ENCODE data around the gene RABGGTA. TPM values are rescaled to one million over a fixed set of nuclear protein-coding genes. Genes with fewer than 3 reads are reported as not detected.

Gene RABGGTA
- total and polyA plus RNA-seq, 2 experiments from 2014 or later = 17.6 to 20.7 TPM

GRCh38 chr14:24236689-24237462 lies 34.5 kb downstream of the RABGGTA start:
- Histone ChIP-seq H3K27me3 (ENCODE audit: insufficient read depth) (no peaks in the 10 kb centered on the region), H3K4me2 (no peak overlapping the region), H4K20me1 (replicated peaks; ENCODE audit: insufficient read depth) (peaks cover 3% of the 10 kb centered on the region; the same call in 1 of the 2 replicates), H3K27ac (ENCODE audit: low read depth) (no peak overlapping the region), H2AFZ (no peak overlapping the region), H3K9me2 (ENCODE audit: insufficient read depth) (no peaks in the 10 kb centered on the region), H3F3A (replicated peaks; ENCODE audit: low read depth) (peaks cover 11% of the 10 kb centered on the region), H3K4me1 (ENCODE audit: insufficient read depth) (peaks cover 14% of the 10 kb centered on the region; the same call in 1 of the 2 replicates), H3K36me3 (ENCODE audit: insufficient read depth) (peaks cover 17% of the 10 kb centered on the region; the same call in 1 of the 2 replicates), H3K4me3 (no peak overlapping the region), H3K79me2 (replicated peaks; ENCODE audit: insufficient read depth) (peaks cover 18% of the 10 kb centered on the region)
- no peak for ATAC-seq
- no peak for DNase-seq (ENCODE audit: low spot score)
- TF ChIP-seq CREB1 (CRISPR knock-in tag; IDR thresholded peaks at IDR 0.05; ENCODE audit: low read depth) (no peak), ZNF114 (CRISPR knock-in tag; IDR thresholded peaks at IDR 0.05) (no peak), EZH2phosphoT487 (IDR thresholded peaks at IDR 0.05; ENCODE audit: unreplicated experiment) (no peak), STAT1 (IDR thresholded peaks at IDR 0.05; ENCODE audit: unreplicated experiment) (no peak), EZH2 (IDR thresholded peaks at IDR 0.05; ENCODE audit: low read depth, unreplicated experiment) (no peak)
- TF ChIP-seq, protein P1, sequence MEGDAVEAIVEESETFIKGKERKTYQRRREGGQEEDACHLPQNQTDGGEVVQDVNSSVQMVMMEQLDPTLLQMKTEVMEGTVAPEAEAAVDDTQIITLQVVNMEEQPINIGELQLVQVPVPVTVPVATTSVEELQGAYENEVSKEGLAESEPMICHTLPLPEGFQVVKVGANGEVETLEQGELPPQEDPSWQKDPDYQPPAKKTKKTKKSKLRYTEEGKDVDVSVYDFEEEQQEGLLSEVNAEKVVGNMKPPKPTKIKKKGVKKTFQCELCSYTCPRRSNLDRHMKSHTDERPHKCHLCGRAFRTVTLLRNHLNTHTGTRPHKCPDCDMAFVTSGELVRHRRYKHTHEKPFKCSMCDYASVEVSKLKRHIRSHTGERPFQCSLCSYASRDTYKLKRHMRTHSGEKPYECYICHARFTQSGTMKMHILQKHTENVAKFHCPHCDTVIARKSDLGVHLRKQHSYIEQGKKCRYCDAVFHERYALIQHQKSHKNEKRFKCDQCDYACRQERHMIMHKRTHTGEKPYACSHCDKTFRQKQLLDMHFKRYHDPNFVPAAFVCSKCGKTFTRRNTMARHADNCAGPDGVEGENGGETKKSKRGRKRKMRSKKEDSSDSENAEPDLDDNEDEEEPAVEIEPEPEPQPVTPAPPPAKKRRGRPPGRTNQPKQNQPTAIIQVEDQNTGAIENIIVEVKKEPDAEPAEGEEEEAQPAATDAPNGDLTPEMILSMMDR (conservative IDR thresholded peaks at IDR 0.05; ENCODE audit: low read depth in 2 of 2) = no peak
- Mint-ChIP-seq H3K27ac (no peak overlapping the region), H3K9me3 (no peaks in the 10 kb centered on the region), H3K4me3 (no peak overlapping the region), H3K27me3 (ENCODE audit: insufficient read depth, low read depth, poor library complexity) (peaks cover 4% of the 10 kb centered on the region), H3K4me1 (peaks cover 12% of the 10 kb centered on the region), H3K36me3 (ENCODE audit: low read depth) (peaks cover 52% of the 10 kb centered on the region)

- no peak overlapping the region for H3K4me3 ChIP-seq
- TF ChIP-seq JUNB (IDR thresholded peaks at IDR 0.05; ENCODE audit: unreplicated experiment) (no peak), EZH2 (IDR thresholded peaks at IDR 0.05; ENCODE audit: low read depth, unreplicated experiment) (no peak), CREB1 (CRISPR knock-in tag; IDR thresholded peaks at IDR 0.05; ENCODE audit: low read depth) (no peak)
- TF ChIP-seq, protein P2, sequence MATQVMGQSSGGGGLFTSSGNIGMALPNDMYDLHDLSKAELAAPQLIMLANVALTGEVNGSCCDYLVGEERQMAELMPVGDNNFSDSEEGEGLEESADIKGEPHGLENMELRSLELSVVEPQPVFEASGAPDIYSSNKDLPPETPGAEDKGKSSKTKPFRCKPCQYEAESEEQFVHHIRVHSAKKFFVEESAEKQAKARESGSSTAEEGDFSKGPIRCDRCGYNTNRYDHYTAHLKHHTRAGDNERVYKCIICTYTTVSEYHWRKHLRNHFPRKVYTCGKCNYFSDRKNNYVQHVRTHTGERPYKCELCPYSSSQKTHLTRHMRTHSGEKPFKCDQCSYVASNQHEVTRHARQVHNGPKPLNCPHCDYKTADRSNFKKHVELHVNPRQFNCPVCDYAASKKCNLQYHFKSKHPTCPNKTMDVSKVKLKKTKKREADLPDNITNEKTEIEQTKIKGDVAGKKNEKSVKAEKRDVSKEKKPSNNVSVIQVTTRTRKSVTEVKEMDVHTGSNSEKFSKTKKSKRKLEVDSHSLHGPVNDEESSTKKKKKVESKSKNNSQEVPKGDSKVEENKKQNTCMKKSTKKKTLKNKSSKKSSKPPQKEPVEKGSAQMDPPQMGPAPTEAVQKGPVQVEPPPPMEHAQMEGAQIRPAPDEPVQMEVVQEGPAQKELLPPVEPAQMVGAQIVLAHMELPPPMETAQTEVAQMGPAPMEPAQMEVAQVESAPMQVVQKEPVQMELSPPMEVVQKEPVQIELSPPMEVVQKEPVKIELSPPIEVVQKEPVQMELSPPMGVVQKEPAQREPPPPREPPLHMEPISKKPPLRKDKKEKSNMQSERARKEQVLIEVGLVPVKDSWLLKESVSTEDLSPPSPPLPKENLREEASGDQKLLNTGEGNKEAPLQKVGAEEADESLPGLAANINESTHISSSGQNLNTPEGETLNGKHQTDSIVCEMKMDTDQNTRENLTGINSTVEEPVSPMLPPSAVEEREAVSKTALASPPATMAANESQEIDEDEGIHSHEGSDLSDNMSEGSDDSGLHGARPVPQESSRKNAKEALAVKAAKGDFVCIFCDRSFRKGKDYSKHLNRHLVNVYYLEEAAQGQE (IDR thresholded peaks at IDR 0.05; ENCODE audit: unreplicated experiment) = no peak
Measured at GRCh38 chr14:24235804-24236688, 35.4 kb downstream of the RABGGTA start.

More at GRCh38 chr14:24235804-24236688, 35.4 kb downstream of the RABGGTA start:
- no peak overlapping the region for H2AFZ ChIP-seq
- Mint-ChIP-seq H3K4me3 (no peak overlapping the region), H3K27me3 (ENCODE audit: insufficient read depth, low read depth, poor library complexity) (peaks cover 7% of the 10 kb centered on the region), H3K36me3 (ENCODE audit: low read depth) (peaks cover 52% of the 10 kb centered on the region), H3K9me3 (no peaks in the 10 kb centered on the region), H3K27ac (no peak overlapping the region), H3K4me1 (peaks cover 16% of the 10 kb centered on the region)
- H3K27me3 ChIP-seq (ENCODE audit: insufficient read depth) = no peaks in the 10 kb centered on the region
- peaks cover 7% of the 10 kb centered on the region; the same call in 1 of the 2 replicates for H3F3A ChIP-seq (replicated peaks; ENCODE audit: low read depth)
- H4K20me1 ChIP-seq (replicated peaks; ENCODE audit: insufficient read depth) = peaks cover 3% of the 10 kb centered on the region; the same call in 1 of the 2 replicates
- H3K4me1 ChIP-seq (ENCODE audit: insufficient read depth) = peaks cover 14% of the 10 kb centered on the region
- H3K9me2 ChIP-seq (ENCODE audit: insufficient read depth) = no peaks in the 10 kb centered on the region
- DNase-seq (ENCODE audit: low spot score) = no peak
- ATAC-seq = no peak
- peaks cover 24% of the 10 kb centered on the region for H3K79me2 ChIP-seq (replicated peaks; ENCODE audit: insufficient read depth)
- no peak overlapping the region for H3K4me2 ChIP-seq
- peaks cover 17% of the 10 kb centered on the region; the same call in 1 of the 2 replicates for H3K36me3 ChIP-seq (ENCODE audit: insufficient read depth)
- H3K27ac ChIP-seq (ENCODE audit: low read depth) = no peak overlapping the region

All from GM23338 (cell line).